Measurements from ENCODE around the gene PITPNC1.

Gene PITPNC1

DNA sequence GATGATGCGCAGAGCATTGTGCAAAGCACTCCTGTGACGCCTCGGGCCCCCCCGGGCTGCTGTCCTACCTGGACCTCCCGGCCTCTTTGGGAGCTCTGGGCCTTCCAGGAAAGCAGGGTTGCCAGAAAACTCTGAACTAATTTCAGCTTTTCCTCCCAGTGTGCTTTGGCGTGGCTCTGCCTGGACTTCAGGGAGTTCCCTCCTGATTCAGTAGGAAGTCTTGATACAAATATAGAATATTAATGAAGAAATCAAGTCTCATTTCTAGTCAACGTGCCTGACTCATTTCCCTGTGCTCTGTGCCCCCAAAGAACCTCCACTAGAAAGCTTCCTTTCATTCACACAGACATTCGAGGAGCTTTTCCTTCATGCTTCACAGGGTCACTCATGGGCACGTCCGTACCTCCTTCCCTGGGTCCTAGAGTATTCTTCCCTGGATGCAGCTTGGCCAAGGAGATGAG lies 256.7 kb downstream of the PITPNC1 start:
- no peak for DNase-seq (ENCODE audit: low read depth)
- H3K4me3 ChIP-seq (ENCODE audit: low read depth, low read length) = no peak overlapping the region
- TF ChIP-seq, protein P1, sequence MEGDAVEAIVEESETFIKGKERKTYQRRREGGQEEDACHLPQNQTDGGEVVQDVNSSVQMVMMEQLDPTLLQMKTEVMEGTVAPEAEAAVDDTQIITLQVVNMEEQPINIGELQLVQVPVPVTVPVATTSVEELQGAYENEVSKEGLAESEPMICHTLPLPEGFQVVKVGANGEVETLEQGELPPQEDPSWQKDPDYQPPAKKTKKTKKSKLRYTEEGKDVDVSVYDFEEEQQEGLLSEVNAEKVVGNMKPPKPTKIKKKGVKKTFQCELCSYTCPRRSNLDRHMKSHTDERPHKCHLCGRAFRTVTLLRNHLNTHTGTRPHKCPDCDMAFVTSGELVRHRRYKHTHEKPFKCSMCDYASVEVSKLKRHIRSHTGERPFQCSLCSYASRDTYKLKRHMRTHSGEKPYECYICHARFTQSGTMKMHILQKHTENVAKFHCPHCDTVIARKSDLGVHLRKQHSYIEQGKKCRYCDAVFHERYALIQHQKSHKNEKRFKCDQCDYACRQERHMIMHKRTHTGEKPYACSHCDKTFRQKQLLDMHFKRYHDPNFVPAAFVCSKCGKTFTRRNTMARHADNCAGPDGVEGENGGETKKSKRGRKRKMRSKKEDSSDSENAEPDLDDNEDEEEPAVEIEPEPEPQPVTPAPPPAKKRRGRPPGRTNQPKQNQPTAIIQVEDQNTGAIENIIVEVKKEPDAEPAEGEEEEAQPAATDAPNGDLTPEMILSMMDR (IDR thresholded peaks at IDR 0.05; ENCODE audit: insufficient read depth, low read depth, low read length, missing control alignments) = no peak

GRCh38 chr17:67635681-67636080 lies 258.6 kb downstream of the PITPNC1 start:
- TF ChIP-seq, protein P1 (IDR thresholded peaks at IDR 0.05; ENCODE audit: insufficient read depth, low read depth, low read length, missing control alignments) = no peak
- DNase-seq (ENCODE audit: low read depth) = no peak
- H3K4me3 ChIP-seq (ENCODE audit: low read depth, low read length) = no peak overlapping the region

DNA sequence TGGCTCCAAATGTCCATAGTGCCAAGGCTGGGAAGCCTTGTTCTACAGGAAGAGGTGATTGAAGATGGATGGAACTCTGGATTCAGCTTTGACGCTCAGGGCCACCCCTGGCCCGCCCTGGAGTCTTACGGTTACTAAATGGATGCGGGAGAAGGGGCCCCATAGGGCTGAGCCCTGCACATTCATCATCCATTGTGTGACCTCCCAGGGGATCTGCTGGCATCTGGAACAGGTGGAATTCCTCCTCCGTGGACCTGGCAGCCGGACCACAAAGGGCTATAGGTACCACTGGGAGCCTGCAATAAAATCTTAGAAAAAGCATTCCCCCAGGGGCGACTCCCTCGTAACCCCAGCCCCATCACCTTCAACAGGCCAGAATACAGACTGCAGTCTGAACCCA lies 259.2 kb downstream of the PITPNC1 start:
- H3K4me3 ChIP-seq (ENCODE audit: low read depth, low read length) = no peak overlapping the region
- TF ChIP-seq, protein P1 (IDR thresholded peaks at IDR 0.05; ENCODE audit: insufficient read depth, low read depth, low read length, missing control alignments) = no peak
- DNase-seq (ENCODE audit: low read depth) = no peak

- no peak overlapping the region for H3K4me3 ChIP-seq (ENCODE audit: low read depth, low read length)
- no peak for DNase-seq (ENCODE audit: low read depth)
- TF ChIP-seq, protein P1 (IDR thresholded peaks at IDR 0.05; ENCODE audit: insufficient read depth, low read depth, low read length, missing control alignments) = no peak
These were observed 259.9 kb downstream of the PITPNC1 start for GRCh38 chr17:67636834-67637520.

DNA sequence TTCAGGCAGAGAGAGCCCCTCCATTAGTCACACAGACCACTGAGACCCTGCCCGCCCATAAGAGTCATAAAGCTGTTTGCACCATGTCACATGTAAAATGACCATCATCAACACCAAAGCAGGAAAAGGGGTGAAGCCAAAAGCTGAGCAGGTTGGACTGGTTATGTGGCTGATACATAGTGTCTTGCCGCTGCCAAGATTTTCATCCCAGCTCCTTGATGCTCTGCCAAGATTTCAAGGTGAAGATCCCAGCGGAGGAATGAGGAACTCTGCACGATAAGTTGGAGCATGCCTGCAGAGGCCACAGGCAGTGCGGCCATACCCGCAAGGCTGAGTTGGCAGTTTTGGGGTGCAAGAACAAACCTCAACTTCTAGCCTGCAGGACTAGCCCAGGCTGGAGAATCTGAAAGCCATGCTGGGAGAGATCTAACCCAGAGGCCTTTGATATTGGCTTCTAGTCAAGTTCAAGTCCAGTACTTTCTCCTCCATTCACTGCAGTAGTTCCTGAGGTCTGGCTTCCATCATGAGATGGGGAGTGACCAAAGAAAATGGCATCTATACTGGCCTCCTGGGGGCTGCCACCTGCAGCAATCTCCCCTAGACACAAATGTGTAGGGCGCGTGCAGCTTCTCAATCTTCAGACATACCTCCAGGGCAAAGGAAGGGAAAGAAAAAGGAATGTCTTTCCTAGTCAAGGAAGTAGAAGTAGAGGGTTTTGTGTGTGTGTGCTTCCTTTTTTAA lies 261.0 kb downstream of the PITPNC1 start:
- DNase-seq (ENCODE audit: low read depth) = no peak
- H3K4me3 ChIP-seq (ENCODE audit: low read depth, low read length) = no peak overlapping the region
- TF ChIP-seq, protein P1 (IDR thresholded peaks at IDR 0.05; ENCODE audit: insufficient read depth, low read depth, low read length, missing control alignments) = no peak

DNA sequence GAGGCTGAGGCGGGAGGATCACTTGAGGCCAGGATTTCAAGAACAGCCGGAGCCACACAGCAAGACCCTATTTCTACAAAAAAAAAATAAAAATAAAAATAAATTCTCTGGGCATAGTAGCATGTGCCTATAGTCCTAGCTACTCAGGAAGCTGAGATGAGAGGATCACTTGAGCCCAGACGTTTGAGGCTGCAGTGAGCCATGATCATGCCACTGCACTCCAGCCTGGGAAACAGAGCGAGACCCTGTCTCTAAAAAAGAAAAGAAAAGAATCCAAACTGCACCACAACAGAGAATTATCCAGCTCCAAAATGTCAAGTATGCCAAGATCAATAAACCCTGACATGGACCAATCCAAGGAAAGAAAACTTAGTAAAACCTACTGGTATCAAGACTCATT lies 261.8 kb downstream of the PITPNC1 start:
- no peak overlapping the region for H3K4me3 ChIP-seq (ENCODE audit: low read depth, low read length)
- DNase-seq (ENCODE audit: low read depth) = no peak
- TF ChIP-seq, protein P1 (IDR thresholded peaks at IDR 0.05; ENCODE audit: insufficient read depth, low read depth, low read length, missing control alignments) = no peak
